Caco-2 (cell line): ENCODE results near the gene SPEG. TPM values are rescaled to one million over a fixed set of nuclear protein-coding genes. Genes with fewer than 3 reads are reported as not detected.

Source experiments
- BruUV-seq: library from RNA; stranded (reverse); fragments of 400-500 nt; replicated peaks from 2 replicates; lab custom pipeline; 2021; lab: Mats Ljungman, UMichigan
- CTCF ChIA-PET: fragments of 300-600 bp; sonication (Branson Sonifier 250); formaldehyde crosslinking; loops from one replicate; lab custom pipeline; 2022; ENCODE audit warnings: antibody characterized with exemption; lab: Charles Lee
- POLR2A ChIA-PET: fragments of 300-600 bp; sonication (Branson Sonifier 250); formaldehyde crosslinking; loops from one replicate; lab custom pipeline; 2022; ENCODE audit warnings: antibody characterized with exemption; lab: Charles Lee
- DNase-seq, 2 experiments: peaks; one replicate each; pipeline versions ENCODE4 v3.0.0 to v3.0.0-alpha.2; 2020 to 2022
- H3K27me3 ChIP-seq: replicated peaks from 2 replicates; pipeline ENCODE4 v1.6.0; 2011; ENCODE audit warnings: low read length; ENCODE audit not compliant: control insufficient read depth, insufficient read depth
- H3K36me3 ChIP-seq: 2 replicates; pipeline ENCODE4 v1.5.1; 2011; ENCODE audit warnings: low read length; ENCODE audit not compliant: control insufficient read depth, insufficient read depth
- H3K4me1 ChIP-seq: fragments of 250-450 bp; sonication (Bioruptor Pico); 2 replicates; pipeline ENCODE4 v1.5.1; 2020; ENCODE audit warnings: mild to moderate bottlenecking
- H3K4me3 ChIP-seq: 2 replicates; pipeline ENCODE4 v1.5.1; 2011; ENCODE audit warnings: low read depth, mild to moderate bottlenecking, control low read depth, low read length
- H3K9me3 ChIP-seq: fragments of 250-450 bp; sonication (Bioruptor Pico); 2 replicates; pipeline ENCODE4 v1.5.1; 2020; ENCODE audit warnings: mild to moderate bottlenecking, moderate library complexity
- H3K27ac Mint-ChIP-seq: one replicate; pipeline ENCODE4 v1.8.0; 2022; ENCODE audit warnings: mixed read lengths; ENCODE audit not compliant: unreplicated experiment
- H3K27me3 Mint-ChIP-seq: one replicate; pipeline ENCODE4 v1.8.0; 2022; ENCODE audit warnings: mixed read lengths; ENCODE audit not compliant: insufficient read depth, unreplicated experiment
- H3K36me3 Mint-ChIP-seq: one replicate; pipeline ENCODE4 v1.8.0; 2022; ENCODE audit warnings: mild to moderate bottlenecking, mixed read lengths; ENCODE audit not compliant: insufficient read depth, unreplicated experiment
- H3K4me1 Mint-ChIP-seq: one replicate; pipeline ENCODE4 v1.8.0; 2022; ENCODE audit warnings: low read depth, mixed read lengths; ENCODE audit not compliant: unreplicated experiment
- H3K4me3 Mint-ChIP-seq: one replicate; pipeline ENCODE4 v1.8.0; 2022; ENCODE audit warnings: mild to moderate bottlenecking, moderate library complexity, mixed read lengths; ENCODE audit not compliant: unreplicated experiment
- H3K9me3 Mint-ChIP-seq: one replicate; pipeline ENCODE4 v1.8.0; 2022; ENCODE audit warnings: mixed read lengths; ENCODE audit not compliant: unreplicated experiment
- intact Hi-C: fragments of 100-400 bp; cut with micrococcal nuclease; formaldehyde crosslinking; loops from one replicate; pipeline ENCODE4 v1.10.0; 2022; ENCODE audit not compliant: unreplicated experiment
- total RNA-seq: library from RNA; stranded (reverse); gene quantifications from 2 replicates; pipeline ENCODE4 v1.2.3, GENCODE V29; 2022
- TF ChIP-seq, protein P1 (sequence below), 2 experiments: fragments of 200-600 bp in 1 of 2; IDR thresholded peaks; 1 replicate in 1 of 2; 2 replicates in 1 of 2; pipeline versions ENCODE4 v1.5.1 to v1.8.0; 2011 to 2022; ENCODE audit warnings: antibody characterized with exemption in 1 of 2, control low read depth in 1 of 2, inconsistent platforms in 1 of 2, low read depth in 1 of 2, low read length in 1 of 2, mild to moderate bottlenecking in 1 of 2, moderate library complexity in 1 of 2; ENCODE audit not compliant: insufficient read depth in 1 of 2, severe bottlenecking in 1 of 2, unreplicated experiment in 1 of 2

The SPEG gene
- total RNA-seq, 1 experiment from 2014 or later, result 18.6 TPM

DNA sequence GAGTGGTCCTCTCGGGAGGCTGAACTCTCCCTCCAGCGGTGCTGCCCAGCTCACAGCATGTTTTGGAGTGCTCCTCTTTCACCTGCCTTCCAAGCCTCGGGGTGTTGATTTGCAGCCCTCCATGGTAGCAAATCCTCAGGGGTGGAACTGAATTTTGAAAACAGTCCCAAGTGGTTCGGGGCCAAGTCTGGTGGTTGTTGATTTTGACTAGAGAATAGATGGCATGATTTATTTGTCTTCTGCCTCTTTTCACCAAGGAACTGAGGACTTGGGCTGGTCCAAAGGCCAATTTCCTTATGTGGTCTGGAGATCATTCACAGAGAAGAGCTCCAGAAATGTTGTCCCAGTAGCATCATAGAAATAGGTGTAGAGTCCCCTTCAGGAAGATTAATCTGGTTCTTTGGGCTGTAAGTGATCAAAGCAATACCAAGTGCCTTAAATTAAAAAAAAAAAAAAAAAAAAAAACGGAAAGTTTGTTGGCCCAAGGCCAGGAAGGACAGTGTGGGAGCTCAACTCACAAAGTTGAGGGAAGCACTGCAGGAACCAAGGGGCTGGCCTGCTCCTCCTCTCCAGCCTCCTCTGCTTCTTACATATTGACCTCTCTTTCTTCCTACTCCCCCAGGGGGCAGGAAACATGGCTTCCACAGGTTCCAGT is 18.9 kb upstream of the SPEG start:
- ChIA-PET POLR2A (no interaction called here), CTCF (interaction anchor here (0.7 to 1.0 kb wide), 3 partner anchors 12 to 73 kb away, joined by 3 to 6 read pairs (median 3); no protein-coding TSS in a partner anchor)
- Histone ChIP-seq H3K9me3 (peaks cover 4% of the 10 kb centered on the region; the same call in 1 of the 2 replicates), H3K4me3 (no peak overlapping the region), H3K36me3 (no peaks in the 10 kb centered on the region), H3K4me1 (no peaks in the 10 kb centered on the region), H3K27me3 (no peaks in the 10 kb centered on the region)
- no TSS peak for BruUV-seq
- H3K27me3 Mint-ChIP-seq, result peaks cover 4% of the 10 kb centered on the region
- no peak overlapping the region for H3K4me3 Mint-ChIP-seq
- no peak for DNase-seq
- H3K9me3 Mint-ChIP-seq, result no peaks in the 10 kb centered on the region
- H3K36me3 Mint-ChIP-seq, result no peaks in the 10 kb centered on the region
- TF ChIP-seq, protein P1, sequence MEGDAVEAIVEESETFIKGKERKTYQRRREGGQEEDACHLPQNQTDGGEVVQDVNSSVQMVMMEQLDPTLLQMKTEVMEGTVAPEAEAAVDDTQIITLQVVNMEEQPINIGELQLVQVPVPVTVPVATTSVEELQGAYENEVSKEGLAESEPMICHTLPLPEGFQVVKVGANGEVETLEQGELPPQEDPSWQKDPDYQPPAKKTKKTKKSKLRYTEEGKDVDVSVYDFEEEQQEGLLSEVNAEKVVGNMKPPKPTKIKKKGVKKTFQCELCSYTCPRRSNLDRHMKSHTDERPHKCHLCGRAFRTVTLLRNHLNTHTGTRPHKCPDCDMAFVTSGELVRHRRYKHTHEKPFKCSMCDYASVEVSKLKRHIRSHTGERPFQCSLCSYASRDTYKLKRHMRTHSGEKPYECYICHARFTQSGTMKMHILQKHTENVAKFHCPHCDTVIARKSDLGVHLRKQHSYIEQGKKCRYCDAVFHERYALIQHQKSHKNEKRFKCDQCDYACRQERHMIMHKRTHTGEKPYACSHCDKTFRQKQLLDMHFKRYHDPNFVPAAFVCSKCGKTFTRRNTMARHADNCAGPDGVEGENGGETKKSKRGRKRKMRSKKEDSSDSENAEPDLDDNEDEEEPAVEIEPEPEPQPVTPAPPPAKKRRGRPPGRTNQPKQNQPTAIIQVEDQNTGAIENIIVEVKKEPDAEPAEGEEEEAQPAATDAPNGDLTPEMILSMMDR (IDR thresholded peaks at IDR 0.05; ENCODE audit: insufficient read depth in 1 of 2, low read depth in 1 of 2, low read length in 1 of 2, severe bottlenecking in 1 of 2, unreplicated experiment in 1 of 2), result no peak
- no peaks in the 10 kb centered on the region for H3K4me1 Mint-ChIP-seq
- H3K27ac Mint-ChIP-seq, result no peak overlapping the region
- intact Hi-C loops, result no loop called here

DNA sequence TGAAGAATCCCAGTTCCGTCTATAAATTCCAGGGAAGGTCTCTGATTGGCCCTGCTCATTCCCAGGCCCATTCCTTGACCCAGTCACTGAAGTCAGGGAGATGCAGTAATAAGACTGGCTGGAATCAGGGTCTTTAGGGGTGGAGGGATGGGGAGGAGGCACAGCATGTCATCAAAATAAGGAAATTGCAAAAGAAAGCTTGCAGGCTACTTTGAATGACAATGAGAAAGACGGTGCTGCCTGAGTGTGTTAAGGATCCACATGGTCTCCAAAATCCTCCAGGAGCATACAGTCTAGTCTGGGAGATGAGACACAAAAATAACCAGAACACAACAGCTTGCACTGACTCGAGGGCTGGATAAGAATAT is 18.4 kb upstream of the SPEG start:
- H3K4me3 Mint-ChIP-seq, result no peak overlapping the region
- no peak for DNase-seq
- ChIA-PET CTCF (interaction anchor here (0.7 to 1.0 kb wide), 3 partner anchors 12 to 73 kb away, joined by 3 to 6 read pairs (median 3); no protein-coding TSS in a partner anchor), POLR2A (no interaction called here)
- peaks cover 4% of the 10 kb centered on the region; the same call in 1 of the 2 replicates for H3K9me3 ChIP-seq
- no peaks in the 10 kb centered on the region for H3K36me3 Mint-ChIP-seq
- H3K9me3 Mint-ChIP-seq, result no peaks in the 10 kb centered on the region
- H3K27me3 Mint-ChIP-seq, result peaks cover 4% of the 10 kb centered on the region
- no peaks in the 10 kb centered on the region for H3K27me3 ChIP-seq
- H3K4me3 ChIP-seq, result no peak overlapping the region
- TF ChIP-seq, protein P1 (IDR thresholded peaks at IDR 0.05; ENCODE audit: insufficient read depth in 1 of 2, low read depth in 1 of 2, low read length in 1 of 2, severe bottlenecking in 1 of 2, unreplicated experiment in 1 of 2), result no peak
- intact Hi-C loops, result no loop called here
- no TSS peak for BruUV-seq
- no peak overlapping the region for H3K27ac Mint-ChIP-seq
- H3K36me3 ChIP-seq, result no peaks in the 10 kb centered on the region
- H3K4me1 Mint-ChIP-seq, result no peaks in the 10 kb centered on the region
- H3K4me1 ChIP-seq, result no peaks in the 10 kb centered on the region

DNA sequence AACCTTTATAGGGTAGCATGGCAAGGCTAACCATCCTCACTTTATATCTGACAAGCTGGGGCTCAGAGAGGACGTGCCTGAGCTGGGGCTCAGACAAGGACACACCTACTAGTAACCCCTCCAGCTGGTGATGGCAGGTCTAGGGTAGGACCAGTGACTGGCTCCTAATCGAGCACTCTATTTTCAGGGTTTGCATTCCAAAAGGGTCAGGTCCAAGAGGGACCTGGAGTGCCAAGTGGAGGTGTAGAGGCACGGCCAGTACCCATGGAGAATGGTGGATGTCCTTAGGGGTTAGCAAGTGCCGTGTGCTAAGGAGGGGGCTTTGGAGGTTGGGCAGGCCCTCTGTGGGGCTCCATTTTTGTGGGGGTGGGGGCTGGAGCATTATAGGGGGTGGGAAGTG is 17.7 kb upstream of the SPEG start:
- no peak overlapping the region for H3K4me3 Mint-ChIP-seq
- Histone ChIP-seq H3K27me3 (no peaks in the 10 kb centered on the region), H3K9me3 (peaks cover 4% of the 10 kb centered on the region; the same call in 1 of the 2 replicates), H3K4me1 (no peaks in the 10 kb centered on the region), H3K36me3 (no peaks in the 10 kb centered on the region), H3K4me3 (no peak overlapping the region)
- peaks cover 4% of the 10 kb centered on the region for H3K27me3 Mint-ChIP-seq
- H3K27ac Mint-ChIP-seq, result no peak overlapping the region
- intact Hi-C loops, result no loop called here
- ChIA-PET POLR2A (no interaction called here), CTCF (interaction anchor here (1.0 to 1.1 kb wide), 2 partner anchors 13 to 18 kb away, joined by 3 read pairs; no protein-coding TSS in a partner anchor)
- TF ChIP-seq, protein P1 (IDR thresholded peaks at IDR 0.05; ENCODE audit: insufficient read depth in 1 of 2, low read depth in 1 of 2, low read length in 1 of 2, severe bottlenecking in 1 of 2, unreplicated experiment in 1 of 2), result no peak
- no peak for DNase-seq
- no TSS peak for BruUV-seq
- H3K9me3 Mint-ChIP-seq, result no peaks in the 10 kb centered on the region
- no peaks in the 10 kb centered on the region for H3K4me1 Mint-ChIP-seq
- no peaks in the 10 kb centered on the region for H3K36me3 Mint-ChIP-seq
